BJ (cell line): ENCODE measurements around the gene DFFA. TPM values are rescaled to one million over a fixed set of nuclear protein-coding genes. Genes with fewer than 3 reads are reported as not detected.

Experiments used
- CTCF ChIA-PET: fragments of 350-600 bp; formaldehyde crosslinking; extraction: SDS; loops from one replicate; lab custom pipeline; 2021; ENCODE audit warnings: antibody characterized with exemption, inconsistent platforms; lab: Yijun Ruan, JAX
- POLR2A ChIA-PET: fragments of 300-600 bp; sonication (Branson Sonifier 250); formaldehyde crosslinking; extraction: SDS; loops from one replicate; lab custom pipeline; 2021; ENCODE audit warnings: antibody characterized with exemption; lab: Charles Lee
- DNase-seq: peaks from one replicate; pipeline ENCODE4 v3.0.0-alpha.2; 2011; ENCODE audit warnings: low read depth
- H3K27me3 ChIP-seq: 2 replicates; pipeline ENCODE4 v1.6.0; 2011; ENCODE audit warnings: low read length; ENCODE audit not compliant: control insufficient read depth, insufficient read depth
- H3K36me3 ChIP-seq: 2 replicates; pipeline ENCODE4 v1.5.1; 2011; ENCODE audit warnings: low read length; ENCODE audit not compliant: control insufficient read depth, insufficient read depth
- H3K4me3 ChIP-seq: 2 replicates; pipeline ENCODE4 v1.5.1; 2011; ENCODE audit warnings: low read depth, mild to moderate bottlenecking, control low read depth, low read length
- polyA plus RNA-seq: library from polyadenylated mRNA; depleted of rRNA; stranded (reverse); fragments of >200 nt; gene quantifications from 2 replicates; pipeline ENCODE4 v1.2.3, GENCODE V29; 2011
- TF ChIP-seq, protein P1 (sequence below): IDR thresholded peaks from 2 replicates; pipeline ENCODE4 v1.5.1; 2011; ENCODE audit warnings: low read depth, mild to moderate bottlenecking, control low read depth, inconsistent platforms, low read length, moderate library complexity; ENCODE audit not compliant: insufficient read depth

Gene DFFA
- polyA plus RNA-seq, 1 experiment: 33.8 TPM

DNA sequence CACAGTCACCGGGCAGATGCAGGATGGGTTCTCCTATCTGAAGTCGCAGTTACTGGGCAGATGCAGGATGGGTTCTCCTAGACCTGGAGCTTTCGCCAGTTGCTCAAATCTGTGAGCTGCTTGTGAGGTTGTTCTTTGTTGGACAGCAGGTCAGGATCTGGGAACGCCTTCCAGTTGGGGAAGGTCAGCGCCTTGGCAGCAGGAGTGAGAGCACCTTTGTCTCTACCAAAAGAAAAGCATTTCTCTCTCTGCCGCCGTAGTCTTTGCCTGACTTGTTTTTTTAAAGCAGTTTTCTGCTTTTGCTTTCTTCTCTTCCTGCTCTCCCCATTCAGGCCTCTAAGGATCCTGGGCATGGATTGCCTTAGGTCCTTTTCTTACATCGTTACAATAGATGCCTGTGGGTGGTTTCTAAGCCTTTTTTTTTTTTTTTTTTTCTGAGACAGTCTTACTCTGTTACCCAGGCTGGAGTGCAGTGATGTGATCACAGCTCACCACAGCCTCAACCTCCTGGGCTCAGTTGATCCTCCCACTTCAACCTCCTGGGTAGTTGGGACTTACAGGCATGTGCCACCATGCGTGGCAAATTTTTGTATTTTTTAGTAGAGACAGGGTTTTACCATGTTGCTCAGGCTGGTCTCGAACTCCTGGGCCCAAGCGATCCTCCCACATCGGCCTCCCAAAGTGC, 18.1 kb upstream of the DFFA start:
- TF ChIP-seq, protein P1, sequence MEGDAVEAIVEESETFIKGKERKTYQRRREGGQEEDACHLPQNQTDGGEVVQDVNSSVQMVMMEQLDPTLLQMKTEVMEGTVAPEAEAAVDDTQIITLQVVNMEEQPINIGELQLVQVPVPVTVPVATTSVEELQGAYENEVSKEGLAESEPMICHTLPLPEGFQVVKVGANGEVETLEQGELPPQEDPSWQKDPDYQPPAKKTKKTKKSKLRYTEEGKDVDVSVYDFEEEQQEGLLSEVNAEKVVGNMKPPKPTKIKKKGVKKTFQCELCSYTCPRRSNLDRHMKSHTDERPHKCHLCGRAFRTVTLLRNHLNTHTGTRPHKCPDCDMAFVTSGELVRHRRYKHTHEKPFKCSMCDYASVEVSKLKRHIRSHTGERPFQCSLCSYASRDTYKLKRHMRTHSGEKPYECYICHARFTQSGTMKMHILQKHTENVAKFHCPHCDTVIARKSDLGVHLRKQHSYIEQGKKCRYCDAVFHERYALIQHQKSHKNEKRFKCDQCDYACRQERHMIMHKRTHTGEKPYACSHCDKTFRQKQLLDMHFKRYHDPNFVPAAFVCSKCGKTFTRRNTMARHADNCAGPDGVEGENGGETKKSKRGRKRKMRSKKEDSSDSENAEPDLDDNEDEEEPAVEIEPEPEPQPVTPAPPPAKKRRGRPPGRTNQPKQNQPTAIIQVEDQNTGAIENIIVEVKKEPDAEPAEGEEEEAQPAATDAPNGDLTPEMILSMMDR: no peak
- Histone ChIP-seq H3K36me3 (no peaks in the 10 kb centered on the region), H3K27me3 (no peaks in the 10 kb centered on the region), H3K4me3 (no peak overlapping the region)
- CTCF ChIA-PET: interaction anchor here (0.6 to 12.7 kb wide), 2 partner anchors 59 kb away, joined by 3 to 180 read pairs; partner anchors contain the start of gene CENPS
- POLR2A ChIA-PET: no interaction called here
- DNase-seq: no peak

DNA sequence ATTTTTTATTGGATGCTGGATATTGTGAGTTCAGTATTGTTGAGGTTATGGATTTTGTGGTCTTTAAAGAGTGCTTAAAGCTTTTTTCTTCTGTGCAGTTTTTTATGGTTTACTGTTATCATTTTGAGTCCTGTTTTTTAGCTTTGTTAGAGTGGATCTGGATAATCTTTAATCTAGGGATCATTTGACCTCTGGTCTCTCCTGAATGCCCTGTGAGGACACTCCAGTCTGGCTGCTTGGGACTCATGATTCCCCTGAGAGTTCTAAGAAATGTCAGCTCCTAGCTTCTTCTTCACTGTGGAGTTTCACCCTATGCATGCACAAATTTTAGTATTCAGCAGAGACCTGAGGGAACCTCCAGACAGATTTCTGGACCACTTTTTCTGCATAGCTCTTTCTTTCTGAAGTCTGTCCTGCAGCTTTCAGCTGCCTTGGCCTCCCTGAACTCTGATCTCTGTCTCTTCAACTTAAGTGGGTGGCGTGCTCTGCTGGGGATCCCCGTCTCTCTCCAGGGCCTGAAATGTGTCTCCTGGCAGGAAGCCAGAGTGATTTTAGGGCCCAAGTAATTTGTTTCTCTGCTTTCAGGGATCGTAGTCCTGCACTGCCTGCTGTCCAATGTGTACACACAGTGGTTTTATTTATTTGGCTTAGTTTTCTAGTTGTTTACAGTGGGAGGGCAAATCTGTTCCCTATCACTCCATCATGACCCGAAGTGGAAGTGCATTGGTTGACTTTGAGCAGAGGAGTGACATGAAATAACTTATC, 17.1 kb upstream of the DFFA start:
- H3K36me3 ChIP-seq: no peaks in the 10 kb centered on the region
- H3K4me3 ChIP-seq: no peak overlapping the region
- DNase-seq: no peak
- POLR2A ChIA-PET: no interaction called here
- CTCF ChIA-PET: interaction anchor here (0.6 to 12.7 kb wide), 2 partner anchors 58 to 60 kb away, joined by 3 to 180 read pairs; partner anchors contain the start of gene CENPS
- H3K27me3 ChIP-seq: no peaks in the 10 kb centered on the region
- TF ChIP-seq, protein P1: no peak

DNA sequence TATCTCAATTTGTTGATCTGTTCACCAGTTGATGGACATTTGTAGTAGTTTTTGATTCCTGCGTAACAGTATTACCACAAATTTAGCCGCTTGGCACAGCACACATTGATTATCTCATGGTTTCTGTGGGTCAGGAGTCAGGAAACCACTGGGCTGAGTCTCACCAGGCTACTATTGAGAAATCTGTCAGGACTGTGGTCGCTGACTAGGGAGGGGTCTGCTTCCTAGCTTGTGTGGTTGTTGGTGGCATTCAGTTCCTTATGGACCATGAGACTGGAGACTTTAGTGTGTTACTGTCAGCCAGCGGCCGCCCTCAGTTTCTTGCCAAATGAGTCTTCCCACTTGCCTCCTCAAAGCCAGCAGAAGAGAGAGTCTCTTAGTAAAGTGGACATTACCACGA, 12.2 kb upstream of the DFFA start:
- CTCF ChIA-PET: no interaction called here
- TF ChIP-seq, protein P1: no peak
- Histone ChIP-seq H3K4me3 (no peak overlapping the region), H3K27me3 (no peaks in the 10 kb centered on the region), H3K36me3 (no peaks in the 10 kb centered on the region)
- POLR2A ChIA-PET: no interaction called here
- DNase-seq: no peak

DNA sequence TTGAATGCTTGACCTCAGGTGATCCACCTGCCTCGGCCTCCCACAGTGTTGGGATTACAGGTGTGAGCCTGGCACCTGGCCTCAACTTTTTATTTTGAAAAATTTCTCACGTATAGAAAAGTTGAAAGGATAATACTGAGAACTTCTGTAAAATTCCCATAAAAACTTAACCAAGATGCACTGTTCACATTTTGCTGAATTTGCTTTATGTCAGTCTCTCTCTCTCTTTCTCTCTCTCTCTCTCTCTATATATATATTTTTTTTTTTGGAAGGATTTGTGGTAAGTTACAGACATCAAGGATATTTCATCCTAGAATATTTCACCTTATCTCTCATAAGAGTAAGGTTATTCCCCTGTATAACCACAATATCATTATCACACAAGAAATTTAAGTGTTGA, 8.3 kb upstream of the DFFA start:
- CTCF ChIA-PET: no interaction called here
- TF ChIP-seq, protein P1: no peak
- POLR2A ChIA-PET: no interaction called here

DNA sequence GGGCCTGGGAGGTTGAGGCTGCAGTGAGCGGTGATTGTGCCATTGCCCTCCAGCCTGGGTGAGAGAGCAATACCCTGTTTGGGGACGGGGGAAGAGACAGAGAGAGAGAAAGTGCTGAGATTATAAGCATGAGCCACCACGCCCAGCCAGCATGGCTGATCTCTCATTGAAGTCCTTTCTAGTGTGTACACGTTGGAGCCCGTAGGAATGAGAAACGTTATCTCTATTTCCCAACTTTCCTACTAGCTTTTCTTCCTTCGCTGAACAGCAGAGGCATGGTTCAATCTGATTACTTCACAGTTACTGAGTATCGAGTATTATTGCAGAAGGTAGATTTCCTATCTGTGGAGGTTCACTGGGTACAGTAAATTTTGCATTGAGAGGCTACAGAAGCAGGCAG, 7.0 kb upstream of the DFFA start:
- Histone ChIP-seq H3K27me3 (no peaks in the 10 kb centered on the region), H3K36me3 (no peaks in the 10 kb centered on the region), H3K4me3 (no peak overlapping the region)
- TF ChIP-seq, protein P1: no peak
- POLR2A ChIA-PET: no interaction called here
- CTCF ChIA-PET: interaction anchor here (3.3 kb wide), 1 partner anchor 15 kb away, joined by 19 read pairs; no protein-coding TSS in a partner anchor
- DNase-seq: no peak

More for the DNA sequence above, 8.3 kb upstream of the DFFA start:
- H3K4me3 ChIP-seq: no peak overlapping the region
- no peaks in the 10 kb centered on the region for H3K27me3 ChIP-seq
- no peaks in the 10 kb centered on the region for H3K36me3 ChIP-seq
- no peak for DNase-seq
